Activated gamma-delta T cell treated with anti-CD3 and anti-CD28 coated beads, Interleukin-2, amount 50 U/mL, for 16 hours (primary cell): ENCODE results near the gene UAP1L1.

Experiments used
- DNase-seq: peaks from one replicate; pipeline ENCODE4 v3.0.0-alpha.2; 2020; ENCODE audit warnings: low read depth

The UAP1L1 gene

GRCh38 chr9:137097761-137098462 is 20.6 kb downstream of the UAP1L1 start:
- no peak for DNase-seq

DNA sequence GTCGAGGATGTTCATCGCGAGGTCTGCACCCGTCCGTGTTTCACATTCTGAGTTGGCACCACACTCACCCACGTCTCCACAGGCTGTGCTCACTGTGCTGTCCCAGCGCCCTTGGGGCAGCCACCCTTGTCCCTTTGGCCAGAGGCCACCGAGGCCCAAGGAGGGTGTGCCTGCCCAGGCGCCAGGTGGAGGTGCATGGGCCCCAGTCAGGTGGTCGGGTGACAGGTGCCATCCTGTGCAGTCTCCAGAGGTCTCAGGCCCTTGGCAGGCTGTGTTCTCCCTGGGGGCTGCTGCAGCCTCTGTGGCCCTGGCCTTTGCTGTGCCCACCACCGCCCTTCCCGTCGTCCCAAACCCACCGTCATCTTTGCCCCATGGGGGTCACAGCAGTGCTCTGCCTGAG is 21.9 kb downstream of the UAP1L1 start:
- DNase-seq: no peak

GRCh38 chr9:137103206-137103999 is 26.1 kb downstream of the UAP1L1 start:
- no peak for DNase-seq

DNA sequence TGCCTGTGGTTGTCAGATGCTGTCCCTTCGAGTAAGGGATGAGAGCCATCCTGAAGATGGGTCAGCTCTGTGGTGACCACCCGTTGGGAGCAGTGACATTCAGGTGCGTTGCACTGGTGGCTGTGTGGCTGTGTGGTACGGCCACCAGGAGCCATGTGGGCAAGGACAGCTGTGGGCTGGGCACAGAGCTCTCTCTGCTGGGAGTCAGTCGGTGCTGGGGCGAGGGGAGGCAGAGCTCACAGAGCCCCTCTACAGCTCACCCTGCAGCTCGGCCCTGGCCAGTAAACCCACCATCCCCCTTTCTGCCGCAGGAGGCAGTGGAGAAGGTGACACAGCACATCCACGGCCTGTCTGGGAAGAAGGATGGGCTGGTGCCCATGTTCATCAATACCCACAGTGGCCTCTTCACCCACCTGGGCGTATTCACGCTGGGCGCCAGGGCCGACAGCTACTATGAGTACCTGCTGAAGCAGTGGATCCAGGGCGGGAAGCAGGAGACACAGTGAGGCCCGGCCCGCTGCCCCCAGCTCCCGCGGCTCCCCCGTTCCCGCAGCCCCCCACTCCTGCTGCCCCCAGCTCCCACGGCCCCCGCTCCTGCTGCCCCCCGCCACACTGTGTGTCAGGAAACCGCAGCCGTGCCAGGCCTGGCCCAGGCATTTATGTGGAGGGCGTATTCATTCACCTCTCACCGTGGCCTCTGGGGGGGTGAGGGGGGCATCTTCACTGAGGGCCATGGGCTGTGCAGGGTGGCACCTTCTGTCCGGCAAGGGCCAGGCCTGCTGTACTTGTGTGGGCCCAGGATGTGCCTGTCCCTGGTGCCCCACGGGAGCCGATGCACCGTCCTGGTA is 28.7 kb downstream of the UAP1L1 start:
- no peak for DNase-seq

- DNase-seq: no peak
Observed at GRCh38 chr9:137106662-137107250, 29.4 kb downstream of the UAP1L1 start.

DNA sequence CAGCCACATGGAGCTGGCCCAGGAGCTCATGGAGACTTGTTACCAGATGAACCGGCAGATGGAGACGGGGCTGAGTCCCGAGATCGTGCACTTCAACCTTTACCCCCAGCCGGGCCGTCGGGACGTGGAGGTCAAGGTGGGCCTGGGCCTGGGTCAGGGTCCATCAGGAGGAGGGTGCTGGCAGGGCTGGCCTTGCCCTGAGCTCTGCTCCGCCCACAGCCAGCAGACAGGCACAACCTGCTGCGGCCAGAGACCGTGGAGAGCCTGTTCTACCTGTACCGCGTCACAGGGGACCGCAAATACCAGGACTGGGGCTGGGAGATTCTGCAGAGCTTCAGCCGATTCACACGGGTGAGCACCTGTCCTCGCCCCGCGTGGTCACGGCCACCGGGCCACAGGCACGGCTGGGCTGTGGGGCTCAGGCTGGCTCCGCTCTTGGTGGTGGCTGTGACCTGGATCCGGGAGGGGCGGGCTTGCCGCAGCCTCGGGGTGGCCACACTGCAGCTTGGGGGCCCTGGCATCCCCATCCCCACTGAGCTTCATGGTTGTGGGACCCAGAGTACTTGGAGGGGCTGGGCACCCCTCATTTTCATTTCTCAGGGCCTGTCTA is 30.1 kb downstream of the UAP1L1 start:
- no peak for DNase-seq

GRCh38 chr9:137107982-137108381 is 30.7 kb downstream of the UAP1L1 start:
- no peak for DNase-seq

DNA sequence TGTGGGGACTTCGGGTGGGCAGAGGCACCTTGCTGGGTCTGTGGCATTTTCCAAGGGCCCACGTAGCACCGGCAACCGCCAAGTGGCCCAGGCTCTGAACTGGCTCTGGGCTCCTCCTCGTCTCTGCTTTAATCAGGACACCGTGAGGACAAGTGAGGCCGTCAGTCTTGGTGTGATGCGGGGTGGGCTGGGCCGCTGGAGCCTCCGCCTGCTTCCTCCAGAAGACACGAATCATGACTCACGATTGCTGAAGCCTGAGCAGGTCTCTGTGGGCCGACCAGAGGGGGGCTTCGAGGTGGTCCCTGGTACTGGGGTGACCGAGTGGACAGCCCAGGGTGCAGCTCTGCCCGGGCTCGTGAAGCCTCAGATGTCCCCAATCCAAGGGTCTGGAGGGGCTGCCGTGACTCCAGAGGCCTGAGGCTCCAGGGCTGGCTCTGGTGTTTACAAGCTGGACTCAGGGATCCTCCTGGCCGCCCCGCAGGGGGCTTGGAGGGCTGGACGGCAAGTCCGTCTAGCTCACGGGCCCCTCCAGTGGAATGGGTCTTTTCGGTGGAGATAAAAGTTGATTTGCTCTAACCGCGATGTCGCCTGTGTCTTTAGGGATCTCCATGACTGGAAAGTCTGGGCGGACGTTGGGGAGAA is 31.4 kb downstream of the UAP1L1 start:
- no peak for DNase-seq

- no peak for DNase-seq
Observed at GRCh38 chr9:137109250-137110146, 32.2 kb downstream of the UAP1L1 start.

- DNase-seq: no peak
Observed at GRCh38 chr9:137110147-137110910, 33.0 kb downstream of the UAP1L1 start.

DNA sequence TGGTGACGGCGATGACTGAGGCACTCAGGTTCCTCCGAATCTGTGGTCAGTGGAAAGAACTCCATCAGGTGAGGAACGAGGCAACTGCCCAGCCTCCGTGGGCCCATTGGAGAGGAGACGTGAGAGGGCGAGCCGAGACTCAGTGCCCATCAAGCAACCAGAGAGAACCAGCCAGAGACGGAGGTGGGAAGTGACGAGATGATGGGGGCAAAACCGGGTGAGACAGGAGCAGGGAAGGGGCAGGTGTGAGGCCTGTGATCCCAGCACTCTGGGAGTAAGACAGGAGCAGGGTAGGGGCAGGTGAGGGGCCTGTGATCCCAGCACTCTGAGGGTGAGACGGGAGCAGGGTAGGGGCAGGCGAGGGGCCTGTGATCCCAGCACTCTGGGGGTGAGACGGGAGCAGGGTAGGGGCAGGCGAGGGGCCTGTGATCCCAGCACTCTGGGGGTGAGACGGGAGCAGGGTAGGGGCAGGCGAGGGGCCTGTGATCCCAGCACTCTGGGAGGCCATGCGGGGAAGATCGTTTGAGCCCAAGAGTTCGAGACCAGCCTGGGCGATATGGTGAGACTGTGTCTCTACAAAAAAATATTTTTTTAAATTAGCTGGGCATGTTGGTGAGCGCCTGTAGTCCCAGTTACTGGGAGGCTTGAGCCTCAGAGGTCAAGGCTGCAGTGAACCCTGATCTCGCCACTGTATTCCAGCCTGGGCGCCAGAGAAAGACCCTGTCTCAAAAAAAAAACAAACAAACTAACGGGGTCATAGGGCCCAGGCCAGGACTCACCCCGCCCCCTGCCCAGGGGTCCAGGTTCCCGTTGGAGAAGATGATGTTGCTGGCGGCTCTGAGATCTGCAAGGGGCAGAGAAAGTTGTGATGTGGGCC is 33.8 kb downstream of the UAP1L1 start:
- DNase-seq: no peak

DNA sequence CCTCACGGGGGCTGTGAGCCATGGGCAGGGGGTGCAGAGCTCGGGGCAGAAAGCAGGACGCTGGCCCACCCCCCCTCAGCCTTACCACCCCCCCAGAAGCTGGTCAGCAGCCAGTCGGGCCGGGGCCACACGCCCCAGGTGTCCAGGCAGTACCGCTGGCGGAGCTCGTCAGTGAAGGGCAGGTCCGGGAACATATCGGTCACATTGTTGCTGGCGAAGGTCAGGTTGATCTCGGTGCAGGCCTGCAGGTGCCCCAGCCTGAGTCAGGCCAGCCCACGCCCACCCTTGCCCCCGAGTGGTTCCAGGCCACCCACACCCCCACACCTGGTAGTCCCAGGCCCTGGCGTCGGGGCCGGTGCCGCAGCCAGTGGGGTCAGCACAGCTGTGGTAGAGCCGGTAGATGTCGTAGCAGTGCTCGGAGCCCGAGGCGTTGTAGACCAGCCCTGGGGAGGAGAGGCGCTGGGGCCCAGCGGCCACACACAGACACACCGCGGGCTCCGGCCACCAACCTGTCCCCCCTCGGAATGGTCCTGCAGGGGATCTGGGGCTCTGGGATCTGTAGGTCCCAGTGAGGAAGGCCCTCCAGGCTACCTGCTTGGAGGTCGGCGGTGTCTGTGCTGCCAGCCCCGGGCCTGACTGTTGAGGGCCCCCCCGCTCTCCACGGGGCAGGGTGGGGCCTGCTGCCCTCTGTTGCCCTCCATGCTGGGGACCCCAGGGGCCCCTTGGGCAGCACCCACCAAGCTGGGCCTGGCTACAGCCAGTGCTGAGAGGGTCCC is 34.7 kb downstream of the UAP1L1 start:
- DNase-seq: no peak

DNA sequence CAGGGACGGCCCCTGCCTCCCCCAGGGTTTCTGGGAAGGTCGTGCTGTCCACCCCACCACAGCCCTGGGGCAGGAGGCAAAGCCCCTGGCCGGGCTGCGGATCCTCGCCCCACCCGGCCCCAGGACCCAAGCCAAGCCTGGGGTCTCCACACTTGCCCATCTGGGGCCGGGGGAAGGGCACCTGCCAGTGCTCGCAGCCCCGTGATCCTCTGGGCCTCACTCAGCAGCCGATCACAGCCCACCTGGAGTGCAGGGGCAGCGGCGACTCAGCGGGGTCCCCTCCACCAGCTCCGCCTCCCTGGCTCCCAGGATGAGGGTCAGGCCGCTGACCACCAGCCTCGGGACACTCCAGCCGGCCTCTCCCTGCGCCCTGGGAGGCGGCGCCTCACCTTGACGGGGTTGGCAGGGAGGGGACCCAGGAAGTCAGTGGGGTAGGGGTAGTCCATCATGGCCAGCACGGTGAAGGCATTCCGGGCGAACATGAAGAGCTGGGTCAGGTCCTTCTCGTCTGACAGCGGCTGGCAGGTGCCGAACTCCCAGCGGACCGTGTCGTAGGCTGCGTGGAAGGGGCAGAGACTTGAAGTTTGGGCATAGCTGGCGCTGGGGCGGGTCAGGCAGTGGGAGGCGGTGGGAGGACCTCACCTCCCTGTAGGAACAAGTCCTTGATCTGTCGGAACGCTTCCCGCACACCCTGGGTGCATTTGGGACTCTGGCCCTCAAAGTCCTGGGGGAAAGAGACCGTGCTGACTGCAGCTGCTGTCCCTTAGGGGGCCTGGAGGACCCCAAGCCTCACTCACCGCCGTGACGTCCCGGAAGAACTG is 35.5 kb downstream of the UAP1L1 start:
- no peak for DNase-seq

GRCh38 chr9:137113385-137114159 is 36.3 kb downstream of the UAP1L1 start:
- DNase-seq: no peak

- DNase-seq: no peak
Observed at GRCh38 chr9:137114220-137114612, 36.9 kb downstream of the UAP1L1 start.
